Pons (tissue), 1 donor: ENCODE data around the gene KLHL14.
"Not testable (repeated sequence)": the region's sequence is repeated elsewhere in the genome, so short reads cannot be mapped to it uniquely, and the experiment has no call there.

Source experiments
- DNase-seq: peaks from one replicate; pipeline ENCODE4 v3.0.0-alpha.2; 2016; ENCODE audit warnings: low spot score

Gene KLHL14

GRCh38 chr18:32722279-32722678, 50.5 kb downstream of the KLHL14 start:
- no peak for DNase-seq

GRCh38 chr18:32717126-32717525, 55.7 kb downstream of the KLHL14 start:
- DNase-seq: no peak

- DNase-seq: peak; percentile 85
These were observed 58.2 kb downstream of the KLHL14 start for GRCh38 chr18:32714571-32715148.

GRCh38 chr18:32712860-32713259, 60.0 kb downstream of the KLHL14 start:
- DNase-seq: no peak

GRCh38 chr18:32711862-32712261, 61.0 kb downstream of the KLHL14 start:
- DNase-seq: no peak

- no peak for DNase-seq
These were observed 65.2 kb downstream of the KLHL14 start for GRCh38 chr18:32707586-32707985.

- no peak for DNase-seq
These were observed 65.7 kb downstream of the KLHL14 start for GRCh38 chr18:32707147-32707546.

GRCh38 chr18:32701313-32701712, 71.5 kb downstream of the KLHL14 start:
- DNase-seq: peak; percentile 27

GRCh38 chr18:32698153-32698552, 74.7 kb downstream of the KLHL14 start:
- DNase-seq: no peak

GRCh38 chr18:32696376-32696775, 76.4 kb downstream of the KLHL14 start:
- no peak for DNase-seq

- no peak for DNase-seq
These were observed 77.3 kb downstream of the KLHL14 start for GRCh38 chr18:32695534-32695933.

GRCh38 chr18:32688821-32689220, 84.0 kb downstream of the KLHL14 start:
- no peak for DNase-seq

GRCh38 chr18:32684940-32685339, 87.9 kb downstream of the KLHL14 start:
- no peak for DNase-seq

GRCh38 chr18:32684096-32684495, 88.7 kb downstream of the KLHL14 start:
- no peak for DNase-seq

GRCh38 chr18:32683044-32683443, 89.8 kb downstream of the KLHL14 start:
- DNase-seq: peak; percentile 15

GRCh38 chr18:32677578-32677977, 95.2 kb downstream of the KLHL14 start:
- DNase-seq: no peak

- peak; percentile 24 for DNase-seq
These were observed 98.3 kb downstream of the KLHL14 start for GRCh38 chr18:32674491-32674890.

GRCh38 chr18:32672398-32672797, 100.4 kb downstream of the KLHL14 start:
- no peak for DNase-seq

- DNase-seq: no peak
These were observed 102.1 kb downstream of the KLHL14 start for GRCh38 chr18:32670727-32671126.

- DNase-seq: no peak
These were observed 103.2 kb downstream of the KLHL14 start for GRCh38 chr18:32669549-32670165.

GRCh38 chr18:32668956-32669355, 103.9 kb downstream of the KLHL14 start:
- no peak for DNase-seq

GRCh38 chr18:32661486-32662299, 111.1 kb downstream of the KLHL14 start:
- no peak for DNase-seq

GRCh38 chr18:32654507-32654906, 118.3 kb downstream of the KLHL14 start:
- not testable (repeated sequence) for DNase-seq
